GM12875 (cell line): Measurements from ENCODE around the gene CARS1.
"Not testable (repeated sequence)": the region's sequence is repeated elsewhere in the genome, so short reads cannot be mapped to it uniquely, and the experiment has no call there.

Experiments used
- H3K4me3 ChIP-seq: one replicate; pipeline ENCODE4 v1.5.1; 2011; ENCODE audit warnings: low read depth, low read length, control low read depth
- CTCF ChIP-seq: IDR thresholded peaks from 2 replicates; pipeline ENCODE4 v1.5.1; 2011; ENCODE audit warnings: low read depth, mild to moderate bottlenecking, control low read depth, inconsistent platforms, low read length, moderate library complexity, borderline replicate concordance; ENCODE audit not compliant: insufficient read depth

Gene CARS1

GRCh38 chr11:3069425-3069824, 12.2 kb upstream of the CARS1 start:
- H3K4me3 ChIP-seq: no peak overlapping the region
- no peak for TF ChIP-seq CTCF

GRCh38 chr11:3066308-3066707, 9.1 kb upstream of the CARS1 start:
- H3K4me3 ChIP-seq: not testable (repeated sequence)

- H3K4me3 ChIP-seq: not testable (repeated sequence)
Measured at GRCh38 chr11:3064709-3065108, 7.5 kb upstream of the CARS1 start.

- not testable (repeated sequence) for H3K4me3 ChIP-seq
Measured at GRCh38 chr11:3063876-3064275, 6.7 kb upstream of the CARS1 start.

- H3K4me3 ChIP-seq: not testable (repeated sequence)
Measured at GRCh38 chr11:3063432-3063831, 6.2 kb upstream of the CARS1 start.

- TF ChIP-seq CTCF: no peak
Measured at GRCh38 chr11:3060436-3061025, 3.3 kb upstream of the CARS1 start.

GRCh38 chr11:3058753-3059664, 1.8 kb upstream of the CARS1 start:
- no peak overlapping the region for H3K4me3 ChIP-seq
- TF ChIP-seq CTCF: no peak

More at GRCh38 chr11:3060436-3061025, 3.3 kb upstream of the CARS1 start:
- no peak overlapping the region for H3K4me3 ChIP-seq

GRCh38 chr11:3056296-3057068, 741 bp downstream of the CARS1 start:
- peak overlapping the region; percentile 97 for H3K4me3 ChIP-seq
- no peak for TF ChIP-seq CTCF

GRCh38 chr11:3055891-3056290, 1.3 kb downstream of the CARS1 start:
- no peak for TF ChIP-seq CTCF
- peak overlapping the region; percentile 97 for H3K4me3 ChIP-seq
